Activated CD8-positive, alpha-beta memory T cell treated with anti-CD3 and anti-CD28 coated beads for 24 hours (primary cell): ENCODE results near the gene UGT1A6.

Source experiments
- DNase-seq: peaks from one replicate; pipeline ENCODE4 v3.0.0-alpha.2; 2020

The UGT1A6 gene

DNA sequence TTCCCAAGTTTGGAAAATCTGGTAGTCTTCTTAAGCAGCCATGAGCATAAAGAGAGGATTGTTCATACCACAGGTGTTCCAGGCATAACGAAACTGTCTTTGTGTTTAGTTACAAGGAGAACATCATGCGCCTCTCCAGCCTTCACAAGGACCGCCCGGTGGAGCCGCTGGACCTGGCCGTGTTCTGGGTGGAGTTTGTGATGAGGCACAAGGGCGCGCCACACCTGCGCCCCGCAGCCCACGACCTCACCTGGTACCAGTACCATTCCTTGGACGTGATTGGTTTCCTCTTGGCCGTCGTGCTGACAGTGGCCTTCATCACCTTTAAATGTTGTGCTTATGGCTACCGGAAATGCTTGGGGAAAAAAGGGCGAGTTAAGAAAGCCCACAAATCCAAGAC, 79.5 kb downstream of the UGT1A6 start:
- DNase-seq, result no peak

DNA sequence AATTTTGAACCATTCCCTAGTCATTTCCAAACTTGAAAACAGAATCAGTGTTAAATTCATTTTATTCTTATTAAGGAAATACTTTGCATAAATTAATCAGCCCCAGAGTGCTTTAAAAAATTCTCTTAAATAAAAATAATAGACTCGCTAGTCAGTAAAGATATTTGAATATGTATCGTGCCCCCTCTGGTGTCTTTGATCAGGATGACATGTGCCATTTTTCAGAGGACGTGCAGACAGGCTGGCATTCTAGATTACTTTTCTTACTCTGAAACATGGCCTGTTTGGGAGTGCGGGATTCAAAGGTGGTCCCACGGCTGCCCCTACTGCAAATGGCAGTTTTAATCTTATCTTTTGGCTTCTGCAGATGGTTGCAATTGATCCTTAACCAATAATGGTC, 79.9 kb downstream of the UGT1A6 start:
- no peak for DNase-seq

DNA sequence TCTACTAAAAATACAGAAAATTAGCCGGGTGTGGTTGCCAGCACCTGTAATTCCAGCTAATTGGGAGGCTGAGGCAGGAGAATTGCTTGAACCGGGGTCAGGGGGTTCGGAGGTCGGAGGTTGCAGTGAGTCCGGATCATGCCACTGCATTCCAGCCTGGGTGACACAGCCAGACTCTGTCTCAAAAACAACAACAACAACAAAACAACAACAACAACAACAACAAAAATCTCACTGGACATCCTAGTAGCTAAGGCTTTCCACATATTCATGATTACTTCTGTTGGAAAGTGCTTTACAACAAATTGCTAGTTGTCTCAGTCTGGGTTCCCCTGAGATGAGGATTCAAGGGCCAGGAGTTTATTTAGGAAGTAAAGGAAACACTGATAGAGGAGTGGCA, 81.2 kb downstream of the UGT1A6 start:
- DNase-seq, result no peak

DNA sequence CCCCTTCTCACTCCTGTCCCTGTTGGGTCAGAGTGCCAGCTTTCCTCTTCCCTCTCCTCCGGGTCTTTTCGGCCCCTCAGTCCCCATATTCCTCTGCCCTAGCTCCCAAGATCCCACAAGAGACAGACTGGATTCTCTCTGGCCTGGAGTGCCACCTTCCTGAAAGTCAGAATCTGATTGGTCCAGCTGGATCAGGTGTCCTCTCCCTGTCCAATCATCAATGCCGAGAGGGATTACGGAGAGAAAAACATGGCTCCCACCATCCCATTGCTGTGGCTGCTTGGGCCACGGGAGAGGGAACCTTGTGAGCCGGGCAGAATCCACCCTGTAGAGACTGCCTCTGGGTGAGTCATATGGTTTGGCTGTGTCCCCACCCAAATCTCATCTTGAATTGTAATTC, 82.7 kb downstream of the UGT1A6 start:
- no peak for DNase-seq

DNA sequence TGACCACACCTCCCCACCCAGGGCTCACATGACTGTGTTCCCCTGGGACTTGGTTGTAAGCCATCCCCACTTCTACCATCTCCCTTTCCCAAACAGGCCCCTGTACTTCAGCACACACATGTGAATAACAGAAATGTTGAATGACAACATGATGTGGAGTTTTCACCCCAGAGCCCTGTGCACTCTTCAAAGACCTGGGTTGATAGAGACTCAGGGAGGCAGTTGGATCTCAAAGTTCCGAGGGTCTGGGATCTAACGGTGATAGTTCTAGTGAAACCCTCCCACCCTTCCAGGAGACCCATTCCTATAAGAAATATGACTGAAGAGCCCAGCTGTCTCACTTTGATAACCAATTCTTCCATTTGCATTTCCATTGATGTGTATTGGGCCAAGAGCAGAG, 85.3 kb downstream of the UGT1A6 start, which contains the start of gene MROH2A:
TSS of gene MROH2A (plus strand) at position 301 of the 400 bp plus-strand sequence. CDS start 1,029 bp downstream, outside the sequence.
- DNase-seq, result no peak

DNA sequence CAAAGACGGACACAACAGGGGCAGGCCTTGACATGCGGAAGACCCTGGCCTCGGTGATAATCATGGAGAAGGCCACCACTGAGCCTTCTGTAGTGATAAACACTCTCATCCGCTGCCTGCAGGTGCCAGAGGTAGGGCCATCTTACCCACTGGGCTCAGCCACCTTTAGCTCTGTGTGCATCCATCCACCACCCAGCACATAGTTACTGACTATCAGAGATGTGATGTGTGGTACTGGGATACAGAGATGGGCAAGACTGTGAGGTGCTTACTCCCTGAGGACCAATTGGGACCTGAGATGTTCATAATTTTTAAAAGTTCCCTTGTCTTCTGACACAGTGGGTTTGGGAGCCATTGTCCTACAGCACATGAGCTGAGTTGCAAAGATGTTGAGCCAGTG, 87.0 kb downstream of the UGT1A6 start:
- no peak for DNase-seq

DNA sequence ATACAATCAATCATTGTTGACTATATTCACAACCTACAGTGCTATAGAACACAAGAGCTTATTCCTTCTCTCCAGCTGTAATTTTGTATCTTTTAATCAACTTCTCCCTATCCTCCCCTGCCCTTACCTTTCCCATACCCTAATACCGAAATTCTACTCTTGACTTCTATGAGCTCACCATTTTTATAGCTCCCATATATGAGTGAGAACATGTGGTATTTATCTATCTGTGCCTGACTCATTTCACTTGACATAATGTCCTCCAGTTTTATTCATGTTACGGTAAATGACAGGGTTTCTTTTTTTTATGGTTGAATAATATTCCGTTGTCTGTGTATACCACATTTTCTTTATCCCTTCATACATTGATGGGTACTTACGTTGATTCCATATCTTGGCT, 88.1 kb downstream of the UGT1A6 start:
- DNase-seq, result no peak

DNA sequence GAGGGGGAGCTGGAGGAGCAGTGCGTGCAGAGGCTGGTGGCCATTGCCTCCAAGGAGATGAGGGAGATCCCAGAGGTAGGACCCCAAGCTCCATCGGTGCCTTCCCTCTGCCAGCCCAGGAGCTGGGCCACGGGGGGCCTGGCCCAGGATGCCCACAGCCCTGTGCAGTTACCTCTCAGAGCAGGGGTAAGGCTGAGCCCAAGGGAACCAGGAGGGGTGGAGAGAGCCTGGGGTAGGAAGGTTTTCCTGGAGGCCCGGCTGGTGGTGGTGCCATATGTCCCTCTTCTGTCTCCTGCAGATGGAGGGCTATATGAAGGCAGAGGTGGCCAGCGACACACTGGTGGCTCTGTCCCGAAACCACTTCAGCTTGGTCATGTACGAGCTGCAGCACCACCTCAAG, 96.9 kb downstream of the UGT1A6 start:
- no peak for DNase-seq

DNA sequence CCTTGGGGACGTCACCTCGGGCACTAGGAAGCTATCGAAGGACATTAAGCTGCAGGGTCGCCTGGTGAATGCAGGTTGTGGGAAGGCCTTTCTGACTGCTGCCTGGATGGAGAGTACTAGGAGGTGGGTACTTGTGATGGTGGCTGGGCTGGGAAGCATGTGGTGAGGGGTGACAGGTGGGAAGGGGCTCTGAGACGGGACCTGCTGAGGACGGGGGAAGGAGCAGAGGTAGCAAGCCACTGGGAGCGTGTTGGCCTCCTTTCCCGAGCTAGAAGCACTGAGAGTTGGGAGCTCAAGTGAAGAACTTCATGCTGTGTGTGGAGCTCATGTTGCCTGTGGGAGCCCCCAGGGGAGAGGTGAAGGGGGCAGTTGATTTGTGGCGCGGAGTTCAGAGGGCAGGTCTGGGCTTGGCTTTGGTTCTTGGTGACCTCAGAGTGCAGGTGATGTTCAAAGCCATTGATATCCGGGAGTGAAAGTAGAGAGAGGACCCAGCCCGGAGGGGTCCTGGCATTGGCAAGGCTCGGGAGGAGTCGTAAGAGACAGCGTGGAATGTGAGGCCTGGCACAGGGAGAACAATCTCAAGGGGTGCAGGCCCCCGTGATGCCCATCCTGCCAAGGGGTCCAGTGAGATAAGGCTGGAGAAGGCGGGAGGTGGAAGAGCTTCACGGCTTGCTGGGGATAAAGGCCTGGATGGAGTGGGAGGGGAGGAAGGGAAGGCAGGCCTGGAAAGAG, 98.6 kb downstream of the UGT1A6 start:
- DNase-seq, result no peak

DNA sequence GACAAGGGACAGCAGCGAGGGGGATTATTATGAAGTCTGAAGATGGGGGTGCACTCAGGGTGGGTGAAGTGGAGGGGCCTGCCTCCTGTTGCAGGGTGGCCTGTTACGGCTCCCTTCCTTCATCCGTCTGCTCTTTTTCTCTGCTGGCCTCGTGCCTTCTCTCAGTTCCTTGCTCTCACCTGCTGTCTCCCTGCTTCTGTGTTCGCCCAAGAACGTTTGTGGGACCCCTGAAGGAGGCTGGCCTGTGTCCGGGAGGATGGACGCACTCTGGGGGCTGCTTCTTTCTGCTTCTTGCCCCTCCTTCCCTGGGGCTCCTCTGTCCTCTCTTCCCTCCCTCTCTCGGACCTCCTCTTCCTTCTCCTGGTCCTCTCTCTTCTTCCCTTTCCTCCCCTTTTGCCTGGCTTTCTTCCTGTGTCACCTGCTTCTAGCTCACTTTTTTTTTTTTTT, 99.2 kb downstream of the UGT1A6 start:
- DNase-seq, result no peak

DNA sequence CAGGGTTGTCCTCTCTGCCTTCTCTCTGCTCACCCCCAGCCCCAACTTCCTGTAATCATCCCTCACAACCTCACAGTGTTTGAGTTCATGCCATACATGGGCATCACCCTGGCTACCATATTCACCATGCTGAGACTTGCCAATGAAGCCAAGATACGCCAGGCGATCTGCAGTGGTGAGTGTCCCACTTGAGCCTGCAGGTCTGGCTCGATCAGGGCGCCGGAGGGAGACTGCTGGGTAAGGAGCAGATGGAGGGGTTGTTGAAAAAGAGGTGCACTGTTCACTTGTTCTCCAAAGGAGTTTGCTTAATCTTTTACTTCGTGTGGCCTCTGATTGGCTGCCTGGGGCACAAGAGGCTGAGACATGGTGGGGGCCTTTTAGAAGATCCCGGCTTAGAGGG, 100.0 kb downstream of the UGT1A6 start:
- peak; percentile 40 for DNase-seq

DNA sequence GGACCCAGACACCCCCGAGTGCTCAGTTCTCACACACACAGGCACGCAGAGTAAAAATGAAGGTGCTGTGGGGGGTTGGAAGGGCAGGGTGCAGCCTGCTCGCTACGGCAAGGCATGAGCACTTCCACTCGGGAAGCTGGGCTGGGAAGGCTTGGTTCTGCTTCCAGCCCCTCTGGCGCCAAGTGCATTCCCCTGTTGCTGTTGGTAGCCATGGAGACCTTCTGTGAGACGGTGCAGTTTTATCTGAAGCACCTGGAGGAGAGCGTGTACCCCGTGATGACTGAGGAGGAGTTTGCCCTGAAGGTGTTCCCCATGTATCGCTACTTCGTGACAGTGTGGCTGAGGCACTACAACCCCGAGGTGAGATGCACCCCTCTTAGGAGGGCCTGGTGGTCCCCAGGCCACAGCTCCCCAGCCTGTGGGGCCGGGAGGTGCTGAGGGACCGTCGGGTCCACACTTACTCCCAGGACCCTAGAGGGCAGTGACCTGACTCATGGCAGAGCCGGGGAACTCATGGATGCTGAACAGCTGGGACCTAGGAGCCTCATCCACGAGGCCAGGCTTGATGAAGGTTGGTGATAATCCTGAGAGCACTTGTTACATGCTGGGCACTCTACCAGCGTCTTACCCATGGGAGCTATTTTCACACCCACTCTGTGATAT, 100.9 kb downstream of the UGT1A6 start:
- DNase-seq, result peak; percentile 41

DNA sequence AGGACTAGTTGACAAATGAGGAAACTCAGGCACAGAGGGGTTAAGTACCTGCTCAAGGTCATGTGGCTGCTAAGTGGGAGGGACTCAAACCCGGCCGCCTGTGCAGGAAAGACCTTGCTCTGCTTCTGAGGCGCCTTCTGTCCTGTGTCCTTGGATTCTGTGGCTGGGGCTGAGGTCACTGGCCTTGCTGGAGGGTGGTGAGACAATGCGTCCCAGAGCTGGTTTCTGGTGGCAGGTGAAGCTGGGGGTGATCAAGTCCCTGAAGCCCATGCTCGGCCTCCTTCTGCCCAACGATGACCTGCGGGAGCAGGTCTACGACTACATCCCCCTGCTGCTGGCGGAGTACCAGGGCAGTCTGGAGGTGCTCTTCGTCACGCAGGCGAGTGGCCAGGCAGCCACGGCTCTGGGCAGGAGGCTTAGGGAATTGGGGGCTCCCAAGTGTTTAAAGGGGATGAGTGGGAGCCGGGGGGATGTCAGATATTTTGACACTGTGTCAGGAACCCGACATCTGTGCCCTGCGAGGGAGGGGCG, 101.5 kb downstream of the UGT1A6 start:
- DNase-seq, result no peak

DNA sequence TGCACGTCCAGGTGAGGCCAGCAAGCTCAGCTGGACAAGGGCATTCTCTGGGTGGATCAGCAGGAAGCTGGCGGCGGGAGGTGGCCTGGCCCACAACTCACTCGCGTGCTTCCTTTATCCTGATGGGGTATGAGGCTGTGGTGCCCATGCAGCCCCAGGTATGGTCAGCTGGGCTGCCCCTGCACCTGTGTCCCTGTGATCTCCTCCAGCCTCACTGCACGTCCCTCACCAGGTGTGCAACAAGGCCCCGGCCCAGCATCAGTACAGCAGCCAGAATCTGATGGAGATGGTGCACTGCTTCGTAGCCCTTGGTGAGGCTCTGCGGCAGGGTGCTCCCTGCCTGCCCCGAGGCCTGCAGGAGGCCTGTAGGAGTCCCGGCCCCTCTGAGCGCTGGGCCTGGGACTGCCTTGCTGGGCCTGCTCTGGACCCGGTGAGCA, 103.1 kb downstream of the UGT1A6 start:
- no peak for DNase-seq

DNA sequence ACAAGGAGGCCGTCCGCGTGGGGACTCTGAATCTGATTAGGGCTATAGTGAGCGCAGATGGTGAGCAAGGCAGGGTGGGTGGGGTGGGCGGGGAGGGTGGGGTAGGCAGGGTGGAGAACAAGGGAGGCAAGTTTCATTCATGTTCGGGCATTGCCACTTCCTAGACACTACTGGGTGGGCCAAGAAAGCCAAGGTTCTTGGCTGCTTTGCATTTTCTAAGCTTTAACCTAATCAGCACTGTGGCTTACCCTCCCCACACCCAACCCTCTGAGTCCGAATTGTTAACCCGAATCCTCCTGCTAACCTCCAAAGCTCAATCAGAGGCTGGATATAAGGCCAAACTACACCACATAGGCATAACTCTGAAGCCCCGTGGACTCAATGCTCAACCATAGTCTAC, 103.6 kb downstream of the UGT1A6 start:
- DNase-seq, result peak; percentile 17

DNA sequence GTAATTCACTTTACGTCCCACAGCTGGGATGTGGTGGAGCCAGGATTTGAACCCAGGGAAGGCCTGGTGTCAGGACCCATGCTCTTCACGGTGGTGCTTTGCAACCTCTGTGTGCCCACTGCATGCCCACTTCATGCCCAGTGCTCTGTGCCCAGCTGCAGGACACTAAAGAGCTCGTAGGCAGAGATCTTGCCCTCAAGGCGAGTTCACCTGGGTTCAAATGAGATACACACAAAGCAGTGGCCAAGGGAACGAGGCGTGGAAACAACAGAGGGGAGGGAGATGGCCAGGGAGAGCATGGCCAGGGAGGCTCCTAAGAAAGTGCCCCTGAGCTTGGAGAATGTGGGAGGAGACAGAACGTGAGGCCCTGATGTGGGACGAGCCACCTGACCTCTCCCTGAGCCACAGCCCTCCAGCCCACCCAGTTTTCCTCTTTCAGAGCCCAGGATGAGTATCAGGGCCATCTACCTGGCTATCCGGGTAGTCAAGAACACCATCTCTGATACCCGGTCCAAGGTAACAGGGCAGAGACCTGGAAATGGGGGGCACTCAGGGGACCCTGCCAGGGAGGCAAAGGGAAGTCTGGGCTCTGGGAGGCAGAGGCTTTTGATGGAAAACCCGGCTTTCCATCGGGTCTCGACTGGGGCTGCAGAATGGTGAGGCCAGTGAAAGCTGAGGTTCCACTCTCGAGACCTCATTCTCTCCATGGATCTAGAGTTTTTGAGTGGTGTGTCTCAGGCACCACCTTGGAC, 105.8 kb downstream of the UGT1A6 start:
- peak; percentile 46 for DNase-seq

DNA sequence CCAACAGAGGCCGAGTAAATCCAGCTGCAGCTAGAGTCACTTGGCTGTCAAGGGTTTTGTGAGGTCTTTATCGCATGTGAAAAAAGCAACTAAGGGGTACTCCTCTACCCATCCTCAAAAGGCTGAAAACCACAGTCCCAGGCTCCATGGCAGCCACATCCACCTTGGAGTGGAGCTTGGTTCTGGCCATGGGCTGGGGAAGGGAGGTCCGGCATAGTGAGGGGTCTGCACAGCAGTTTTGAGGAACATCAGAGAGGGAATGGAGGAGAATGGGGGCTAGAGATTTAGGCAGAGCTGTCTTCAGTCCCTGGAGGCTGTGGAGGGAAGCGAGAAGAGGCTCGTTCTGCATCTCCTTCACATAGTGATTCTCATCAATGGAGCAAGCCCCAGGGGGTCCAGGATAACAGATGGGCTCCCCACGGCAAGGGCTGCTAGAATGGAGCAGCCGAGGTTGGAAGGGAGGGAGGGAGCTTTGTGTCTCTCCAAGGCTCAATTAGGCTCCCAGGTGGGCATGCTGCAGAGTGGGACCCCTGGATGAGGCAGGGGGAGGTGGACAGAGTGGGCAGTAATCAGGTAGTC, 106.5 kb downstream of the UGT1A6 start:
- DNase-seq, result peak; percentile 42

DNA sequence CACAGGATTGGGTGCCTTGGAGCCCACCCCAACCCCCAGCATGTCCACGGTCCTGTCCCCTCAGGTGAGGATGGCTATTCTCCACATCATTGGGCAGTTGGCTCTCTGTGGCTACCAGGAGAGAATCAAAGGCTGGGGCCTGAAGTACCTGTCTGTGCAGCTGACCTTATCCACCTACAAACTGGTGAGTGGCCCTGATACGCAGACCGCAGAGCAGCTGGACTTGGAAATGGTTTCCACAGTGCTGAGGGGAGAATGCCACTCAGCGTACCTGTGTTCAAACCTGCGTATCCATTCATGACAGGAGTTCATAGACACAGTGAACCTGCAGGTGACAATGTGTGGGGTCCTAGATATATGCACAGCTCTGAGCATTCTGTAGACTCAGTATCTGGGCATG, 107.0 kb downstream of the UGT1A6 start:
- peak; percentile 37 for DNase-seq

DNA sequence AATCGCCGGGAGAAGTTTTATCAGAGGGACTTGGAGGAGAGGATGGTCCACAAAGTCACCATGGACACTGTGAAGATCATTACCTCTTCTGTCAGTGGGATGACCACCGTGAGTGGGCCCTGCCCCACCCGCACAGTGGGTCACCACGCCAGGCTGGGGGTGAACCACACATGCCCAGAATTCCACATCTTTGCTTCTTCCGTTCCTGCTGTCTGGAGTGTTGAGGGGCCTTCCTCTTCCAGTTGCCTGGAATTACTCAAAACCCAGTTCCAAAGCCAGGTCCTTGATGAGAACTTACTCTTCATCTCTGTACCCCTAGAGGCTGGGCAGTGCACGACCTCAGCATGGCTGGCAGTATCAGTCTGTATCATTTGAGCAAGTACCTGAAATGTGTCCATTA, 107.5 kb downstream of the UGT1A6 start:
- DNase-seq, result peak; percentile 40

DNA sequence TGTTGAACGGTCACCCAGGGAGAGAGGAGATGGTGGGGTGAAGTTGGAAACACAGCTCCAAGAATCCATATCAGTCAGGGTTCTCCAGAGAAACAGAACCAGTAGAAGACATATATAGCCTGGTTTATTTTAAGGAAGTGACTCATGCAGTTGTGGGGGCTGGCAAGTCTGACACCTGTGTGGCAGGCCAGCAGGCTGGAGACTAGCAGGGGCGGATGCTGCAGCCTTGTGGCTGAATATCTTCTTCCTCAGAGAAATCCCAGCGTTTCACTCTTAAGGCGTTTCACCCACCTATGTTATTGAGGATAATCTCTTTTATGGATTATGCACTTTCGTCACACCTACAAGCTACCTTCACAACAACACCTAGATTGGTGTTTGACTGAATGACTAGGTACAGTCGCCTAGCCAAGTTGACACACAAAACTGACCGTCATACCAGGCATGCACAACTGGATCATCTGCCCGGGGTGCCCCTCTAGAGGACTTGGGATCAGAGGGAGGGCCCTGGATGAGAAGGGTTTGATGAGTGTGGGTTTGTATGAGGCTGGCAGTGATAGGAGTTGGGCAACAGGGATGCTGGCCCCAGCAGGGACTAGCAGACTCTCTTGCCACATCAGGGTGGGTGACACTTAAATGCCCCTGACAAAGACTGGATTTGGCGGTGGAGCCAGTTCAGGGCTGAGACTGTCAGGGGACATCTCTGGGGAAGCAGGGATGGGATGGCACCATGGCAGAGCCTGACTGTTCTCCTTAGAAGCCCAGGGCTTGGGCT, 108.9 kb downstream of the UGT1A6 start:
- peak; percentile 49 for DNase-seq

DNA sequence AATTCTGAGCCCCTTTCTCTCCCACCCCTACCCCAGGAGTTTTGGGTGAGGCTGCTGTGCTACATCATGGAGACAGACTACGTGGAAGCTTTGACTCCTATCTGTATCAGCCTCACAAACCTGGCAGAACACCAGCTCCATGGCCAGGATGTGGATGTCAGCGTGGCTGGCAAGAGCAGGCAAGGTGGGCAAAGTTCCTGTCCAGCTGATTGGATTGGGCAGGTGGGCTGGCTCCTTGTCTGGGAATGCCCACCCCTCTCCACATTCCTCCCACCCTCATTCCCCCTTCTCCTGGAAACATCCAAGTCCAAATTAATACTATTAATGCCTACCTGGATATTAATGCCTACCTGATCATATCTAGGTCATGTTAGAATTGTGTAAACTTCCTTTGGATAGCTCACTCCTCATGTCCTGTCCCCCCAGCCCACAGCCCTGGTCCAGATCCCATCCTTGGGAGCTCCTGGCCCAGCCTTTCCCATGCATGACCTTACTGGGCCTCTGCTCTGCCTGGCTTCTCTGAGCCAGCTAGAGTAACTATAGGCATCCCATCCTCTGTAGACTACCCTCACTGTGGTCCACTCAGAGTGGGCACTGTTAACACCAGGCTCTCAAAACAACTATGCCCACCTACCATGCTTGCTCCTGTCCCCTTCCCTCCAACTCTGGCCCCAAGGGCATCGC, 109.6 kb downstream of the UGT1A6 start:
- DNase-seq, result peak; percentile 38
